ENCODE measurements around the gene CCDC60.

CCDC60 gene

GRCh38 chr12:119334430-119335170, at the start of gene CCDC60:
CCDC60 (plus strand) TSS chr12:119334729; CDS start chr12:119335177, 448 bp downstream.
- no peak for DNase-seq (ENCODE audit: extremely low read depth in 1 of 2, low read depth in 1 of 2)

GRCh38 chr12:119288576-119288975, 46.0 kb upstream of the CCDC60 start:
- DNase-seq (ENCODE audit: extremely low read depth in 1 of 2, low read depth in 1 of 2): no peak

DNA sequence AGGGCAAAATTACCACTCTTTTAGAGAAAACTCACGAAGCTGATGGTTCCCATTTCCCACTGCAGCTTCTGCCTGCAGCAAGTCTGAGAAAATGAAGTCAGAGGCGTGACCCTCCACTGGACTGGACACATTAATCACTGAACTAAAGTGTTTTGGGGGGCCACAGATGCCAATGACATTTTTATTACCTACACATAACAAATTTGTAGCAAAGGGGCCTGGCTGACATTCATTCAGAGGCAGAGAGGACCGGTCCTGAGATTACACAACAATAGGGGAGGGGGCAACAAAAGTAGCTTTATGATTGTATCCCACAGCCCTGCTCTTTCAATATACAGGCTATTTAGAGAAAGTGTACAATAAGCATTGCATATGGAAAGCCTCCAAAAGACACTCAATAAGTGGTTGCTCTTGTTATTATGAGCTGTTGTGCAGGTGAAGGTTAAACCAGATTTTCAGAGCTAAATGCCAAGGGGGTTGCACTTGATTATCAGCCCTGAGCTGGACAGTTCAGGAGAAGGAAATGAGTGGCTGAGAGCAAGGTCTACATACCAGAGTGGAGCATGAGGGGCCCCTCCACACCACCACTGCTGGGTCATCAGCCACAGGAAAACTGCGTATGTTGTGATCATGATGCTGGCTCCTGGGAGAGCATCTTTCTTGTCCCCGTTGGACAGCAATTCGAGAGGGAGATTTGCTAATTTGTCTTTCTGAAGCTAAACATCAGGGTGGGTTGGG, 41.5 kb upstream of the CCDC60 start:
- DNase-seq (ENCODE audit: extremely low read depth in 1 of 2, low read depth in 1 of 2): no peak

DNA sequence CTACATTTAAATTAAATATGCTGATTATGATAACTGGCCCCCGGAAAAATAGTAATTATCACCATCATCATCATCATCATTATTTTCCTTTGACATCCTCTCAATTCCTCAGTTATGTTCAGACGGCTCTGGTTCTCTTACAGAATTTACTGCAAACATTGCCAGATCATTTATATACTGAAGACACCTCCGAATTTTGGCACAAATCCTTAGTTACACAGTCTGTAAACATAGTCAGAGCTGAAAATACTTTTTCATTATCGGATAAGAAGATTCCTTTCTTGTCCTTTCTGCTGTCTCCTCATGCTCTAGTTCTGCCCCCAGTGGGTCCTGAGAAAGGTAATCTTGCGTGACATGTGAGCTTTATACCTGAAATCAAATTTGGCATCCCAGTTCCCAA, 40.3 kb upstream of the CCDC60 start:
- DNase-seq (ENCODE audit: extremely low read depth in 1 of 2, low read depth in 1 of 2): no peak

DNA sequence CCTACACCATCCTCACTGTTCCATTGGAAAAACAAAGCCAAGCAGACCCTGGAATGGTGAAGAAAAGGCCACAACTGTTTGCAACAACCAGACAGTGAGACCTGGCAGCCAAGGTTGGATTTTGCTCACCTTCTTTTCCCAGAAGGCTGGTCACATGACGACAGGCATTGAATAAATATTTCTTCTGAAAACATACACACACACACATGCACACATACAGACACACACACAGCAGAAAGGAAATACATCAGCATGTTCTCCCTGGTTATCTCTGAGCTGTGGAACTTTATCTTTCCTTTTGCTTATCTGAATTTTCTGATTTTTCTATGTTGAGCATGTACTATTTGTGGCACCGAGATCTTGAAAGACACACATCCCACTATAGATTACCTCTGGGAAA, 38.0 kb upstream of the CCDC60 start:
- no peak for DNase-seq (ENCODE audit: extremely low read depth in 1 of 2, low read depth in 1 of 2)

GRCh38 chr12:119299130-119299529, 35.4 kb upstream of the CCDC60 start:
- no peak for DNase-seq (ENCODE audit: extremely low read depth in 1 of 2, low read depth in 1 of 2)

- DNase-seq (ENCODE audit: extremely low read depth in 1 of 2, low read depth in 1 of 2): no peak
Observed at GRCh38 chr12:119301379-119301778, 33.1 kb upstream of the CCDC60 start.

DNA sequence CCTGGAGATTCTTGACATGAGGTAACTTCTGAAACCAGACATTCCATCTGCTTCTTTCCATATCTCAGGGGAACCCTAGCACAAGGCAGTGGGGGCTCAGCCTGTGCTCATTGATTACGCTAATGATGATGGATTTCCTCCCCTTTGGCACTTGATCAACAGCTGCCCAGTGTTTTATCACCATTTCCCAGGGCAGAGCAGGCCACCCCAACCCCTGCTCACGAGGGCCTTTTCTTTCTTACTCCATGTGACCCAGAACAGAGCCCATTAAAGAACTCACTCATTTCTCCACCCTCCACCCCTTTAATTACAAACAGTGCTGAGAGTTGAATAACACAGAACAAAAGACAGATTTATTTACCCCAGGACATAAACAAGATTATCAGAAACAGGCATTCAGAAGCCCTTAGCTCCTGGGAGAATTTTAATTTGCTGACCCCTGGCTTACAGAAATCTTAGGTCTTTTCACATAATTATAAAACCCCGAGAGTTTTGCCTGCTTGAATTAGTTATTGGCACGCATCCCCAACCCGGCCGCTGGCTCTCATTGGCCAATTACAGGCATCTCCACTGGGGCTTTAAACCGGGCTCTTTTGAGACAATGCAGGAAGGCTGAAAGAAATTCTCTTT, 32.0 kb upstream of the CCDC60 start:
- no peak for DNase-seq (ENCODE audit: extremely low read depth in 1 of 2, low read depth in 1 of 2)

- DNase-seq (ENCODE audit: extremely low read depth in 1 of 2, low read depth in 1 of 2): no peak
Observed at GRCh38 chr12:119306593-119306992, 27.9 kb upstream of the CCDC60 start.

DNA sequence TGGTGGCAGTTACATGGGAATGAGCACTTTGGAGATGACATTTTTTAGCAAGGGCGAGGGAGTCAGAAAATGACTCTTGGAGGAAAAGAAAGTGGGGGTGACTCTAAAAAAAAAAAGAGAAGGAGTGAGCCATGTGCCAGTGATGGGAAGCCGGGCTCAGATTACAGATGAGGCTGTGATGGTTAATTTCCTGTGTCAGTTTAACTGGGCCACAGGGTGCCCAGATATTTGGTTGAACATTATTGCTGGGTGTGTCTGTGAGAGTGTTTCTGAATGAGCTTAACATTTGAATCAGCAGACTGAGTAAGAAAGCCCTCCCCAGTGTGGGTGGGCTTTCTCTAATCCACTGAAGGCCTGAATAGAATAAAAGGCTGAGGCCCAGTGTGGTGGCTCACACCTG, 26.8 kb upstream of the CCDC60 start:
- DNase-seq (ENCODE audit: extremely low read depth in 1 of 2, low read depth in 1 of 2): no peak

DNA sequence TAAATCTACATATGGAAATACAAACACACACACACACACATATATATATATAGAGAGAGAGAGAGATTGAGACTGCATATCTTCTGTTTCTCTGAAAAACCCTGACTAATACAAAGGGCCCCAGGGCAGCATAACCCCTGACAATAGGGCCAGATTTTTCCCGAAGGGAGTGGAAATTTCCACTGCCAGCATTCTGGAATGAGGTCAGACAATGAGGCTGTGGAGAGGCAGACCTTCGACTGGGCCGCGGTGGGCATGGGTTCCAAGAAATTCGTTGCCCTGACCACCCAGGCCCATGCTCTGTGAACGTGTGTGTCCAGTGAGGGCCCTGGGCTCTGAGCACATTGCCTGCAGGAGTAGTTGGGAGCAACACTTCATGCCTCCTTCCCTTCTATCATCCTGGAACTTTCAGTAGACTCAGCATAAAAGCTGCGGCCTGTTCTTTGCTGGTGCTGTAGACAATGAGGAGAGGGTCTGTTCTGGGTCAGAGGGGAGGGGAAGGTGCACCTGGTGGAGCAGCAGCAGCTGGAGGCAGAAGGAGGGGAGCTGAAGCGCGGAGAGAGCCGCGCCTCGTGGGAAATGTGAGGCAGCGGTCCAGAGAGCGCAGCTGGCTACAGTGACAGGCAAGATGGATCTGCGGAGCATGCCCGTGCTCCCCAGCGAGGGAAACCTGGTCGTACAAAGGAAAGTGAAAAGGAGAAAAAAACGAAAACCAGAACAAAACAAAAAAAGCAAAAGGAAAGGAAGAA, 25.6 kb upstream of the CCDC60 start:
- no peak for DNase-seq (ENCODE audit: extremely low read depth in 1 of 2, low read depth in 1 of 2)

DNA sequence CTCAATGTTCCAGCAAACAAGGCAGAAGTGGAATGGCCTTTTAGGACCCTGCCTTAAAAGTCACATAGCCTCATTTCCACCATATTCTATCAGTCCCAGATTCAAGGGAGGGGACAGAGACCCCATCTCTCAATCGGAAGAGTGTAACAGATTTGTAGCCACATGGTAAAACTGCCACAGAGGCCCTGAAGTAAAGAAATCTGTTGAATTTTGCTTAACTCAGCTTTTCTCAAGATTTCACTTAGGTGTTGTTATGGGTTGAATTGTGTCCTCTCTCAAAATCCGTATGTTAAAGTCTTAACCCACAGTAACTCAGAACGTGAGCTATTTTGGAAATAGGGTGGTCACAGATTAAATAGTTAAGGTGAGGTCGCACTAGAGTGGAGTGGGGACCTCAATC, 22.7 kb upstream of the CCDC60 start:
- no peak for DNase-seq (ENCODE audit: extremely low read depth in 1 of 2, low read depth in 1 of 2)

- no peak for DNase-seq (ENCODE audit: extremely low read depth in 1 of 2, low read depth in 1 of 2)
Observed at GRCh38 chr12:119312904-119313303, 21.6 kb upstream of the CCDC60 start.

DNA sequence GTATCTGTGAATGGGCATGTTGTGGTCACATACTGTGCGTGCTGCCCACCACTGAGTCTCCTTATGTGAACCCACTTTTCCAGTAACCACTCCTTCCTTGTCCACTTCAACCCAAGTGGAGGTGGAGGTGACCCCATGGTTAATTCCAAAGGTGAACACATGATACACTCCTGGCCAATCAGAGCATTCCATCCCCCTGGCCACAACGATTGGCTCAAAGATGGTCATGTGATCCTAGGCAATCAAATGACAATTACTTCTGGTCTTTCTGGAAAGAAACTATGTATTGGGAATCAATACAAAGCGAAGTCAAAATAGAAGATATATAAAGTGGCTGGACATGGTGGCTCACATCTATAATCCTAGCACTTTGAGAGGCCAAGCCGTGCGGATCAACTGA, 20.2 kb upstream of the CCDC60 start:
- DNase-seq (ENCODE audit: extremely low read depth in 1 of 2, low read depth in 1 of 2): no peak

DNA sequence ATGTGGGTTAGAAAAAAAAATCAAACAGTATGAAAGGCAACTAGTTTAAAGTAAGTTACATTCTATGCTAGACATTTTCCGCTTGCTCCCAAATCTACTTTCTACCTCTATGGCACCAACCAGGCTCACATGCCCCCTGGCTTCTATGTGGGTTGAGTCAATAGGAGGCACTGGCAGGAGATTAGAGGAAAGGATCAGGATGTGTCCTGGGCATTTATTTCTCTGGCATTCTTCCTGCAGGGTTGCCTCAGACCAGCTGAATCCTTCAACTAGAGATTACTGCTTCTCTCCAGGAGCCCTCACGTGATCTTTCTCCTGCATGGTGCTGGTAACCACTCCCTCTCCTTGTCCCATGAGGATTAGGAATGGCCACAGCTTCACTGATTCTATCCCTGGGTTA, 14.9 kb upstream of the CCDC60 start:
- DNase-seq (ENCODE audit: extremely low read depth in 1 of 2, low read depth in 1 of 2): no peak

GRCh38 chr12:119320678-119321077, 13.9 kb upstream of the CCDC60 start:
- no peak for DNase-seq (ENCODE audit: extremely low read depth in 1 of 2, low read depth in 1 of 2)

DNA sequence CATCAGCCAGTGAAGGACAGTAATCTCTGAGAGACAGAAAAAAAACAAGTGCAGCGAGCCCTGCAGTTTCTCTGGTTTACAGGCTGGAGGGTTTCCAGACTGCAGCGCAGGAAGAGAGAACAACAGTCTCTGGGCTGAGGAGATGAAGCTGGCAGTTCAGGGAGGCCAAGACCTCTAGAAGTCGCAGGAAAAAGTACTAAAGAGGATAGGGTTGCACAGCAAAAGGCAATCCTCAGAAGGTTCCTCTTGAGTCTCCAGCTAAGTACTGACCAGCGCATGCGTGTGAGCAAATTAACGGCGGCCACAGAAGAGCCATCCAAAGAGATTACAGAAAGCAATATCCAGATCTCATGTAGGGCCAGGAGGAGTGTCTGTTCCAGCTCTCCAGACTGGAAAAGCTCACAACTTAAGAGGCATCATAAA, 12.2 kb upstream of the CCDC60 start:
- DNase-seq (ENCODE audit: extremely low read depth in 1 of 2, low read depth in 1 of 2): no peak

DNA sequence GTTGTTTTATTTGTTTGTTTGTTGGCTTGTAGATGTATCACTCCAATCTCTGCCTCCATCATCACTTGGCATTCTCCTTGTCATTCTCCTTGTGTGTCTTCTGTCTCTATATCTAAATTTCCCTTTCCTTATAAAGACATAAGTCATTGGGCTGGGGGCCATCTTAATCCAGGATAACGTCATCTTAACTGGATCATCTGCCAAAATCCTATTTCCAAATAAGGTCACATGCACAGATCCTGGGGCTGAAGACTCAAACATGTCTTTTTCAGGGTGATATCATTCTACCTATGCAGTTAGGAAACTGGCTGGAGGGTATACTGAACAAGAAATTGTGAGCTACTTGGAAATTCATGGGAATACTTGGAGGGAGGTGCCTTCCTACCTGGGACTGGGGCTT, 8.7 kb upstream of the CCDC60 start:
- no peak for DNase-seq (ENCODE audit: extremely low read depth in 1 of 2, low read depth in 1 of 2)

DNA sequence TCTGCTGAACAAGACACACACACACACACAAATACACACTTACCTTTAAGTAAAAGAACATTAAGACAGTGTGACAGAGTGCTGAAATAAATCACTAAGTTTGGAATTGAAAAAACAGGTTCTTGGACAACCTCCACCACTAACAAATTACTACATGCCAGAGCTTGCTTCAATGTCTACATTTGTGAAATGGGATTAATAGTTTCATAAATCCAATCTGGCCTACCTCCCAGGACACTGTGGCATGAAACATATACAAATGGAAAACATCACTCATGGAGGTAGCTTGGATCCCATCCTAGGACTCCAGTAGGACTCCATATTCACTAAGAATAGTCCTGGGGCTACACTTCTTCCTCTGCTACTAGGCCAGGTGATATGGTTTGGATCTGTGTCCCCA, 8.2 kb upstream of the CCDC60 start:
- DNase-seq (ENCODE audit: extremely low read depth in 1 of 2, low read depth in 1 of 2): no peak

- no peak for DNase-seq (ENCODE audit: extremely low read depth in 1 of 2, low read depth in 1 of 2)
Observed at GRCh38 chr12:119327471-119327870, 7.1 kb upstream of the CCDC60 start.

GRCh38 chr12:119328111-119328510, 6.4 kb upstream of the CCDC60 start:
- no peak for DNase-seq (ENCODE audit: extremely low read depth in 1 of 2, low read depth in 1 of 2)
